HG03108 (cell line): ENCODE data around the gene C12orf60.
A peak's percentile ranks its signal among the peaks of the same experiment; 100 is the strongest.

Source experiments
- ATAC-seq: cut with Tn5 transposase; IDR thresholded peaks from one replicate; pipeline ENCODE4 v1.9.1; 2021; ENCODE audit warnings: moderate library complexity; ENCODE audit not compliant: unreplicated experiment

C12orf60 gene

DNA sequence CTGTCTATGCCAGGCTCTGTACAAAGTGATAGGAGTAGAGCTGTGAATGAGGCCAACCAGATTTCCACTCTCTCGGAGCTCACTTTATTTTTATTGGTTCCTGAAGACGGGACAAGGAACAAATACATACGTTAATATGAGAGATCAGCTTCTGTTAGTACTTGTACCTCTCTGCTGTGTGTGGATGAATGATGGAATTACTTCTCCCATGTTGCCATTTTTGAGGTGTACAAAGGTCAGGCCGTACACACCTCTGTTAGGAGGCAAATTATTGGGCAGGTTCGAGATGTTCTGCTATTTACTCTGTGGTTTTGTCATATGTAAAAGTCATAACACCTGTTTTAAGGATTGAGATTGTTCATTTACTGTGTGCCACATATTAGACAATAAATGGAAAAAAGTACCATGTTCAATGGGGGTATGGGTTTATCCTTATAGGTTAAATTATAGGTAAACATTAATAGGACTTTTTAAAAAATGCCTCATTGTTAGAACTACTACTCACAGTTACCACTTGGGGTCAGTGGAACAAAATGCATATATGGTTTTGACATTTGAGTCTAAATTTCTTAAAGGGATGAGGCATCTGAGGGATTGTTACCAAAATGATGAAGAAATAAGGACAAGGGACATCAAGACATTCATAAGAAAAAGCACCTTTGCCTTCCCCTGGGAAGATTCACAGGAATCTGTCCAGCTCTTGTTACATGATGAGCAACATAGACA lies 27.1 kb upstream of the C12orf60 start:
- ATAC-seq = no peak

DNA sequence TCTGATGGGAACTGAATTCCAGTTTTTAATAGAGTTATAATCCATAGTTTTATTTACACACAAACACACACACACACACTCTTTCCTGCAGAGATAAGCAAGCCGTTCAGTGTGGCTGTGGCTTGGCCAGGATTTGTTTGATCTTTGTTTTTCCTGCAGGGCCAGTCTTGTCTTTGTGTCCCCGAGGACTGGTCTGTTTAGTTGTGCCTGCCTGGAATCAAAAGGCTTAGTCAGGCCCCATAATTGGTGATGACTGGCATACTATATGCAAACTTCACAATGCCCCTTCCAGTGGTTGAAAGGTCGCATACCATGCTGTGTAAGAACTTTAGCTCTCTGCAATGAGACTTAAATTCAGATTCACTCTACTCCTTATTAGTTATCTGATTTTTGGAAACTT lies 26.2 kb upstream of the C12orf60 start:
- ATAC-seq = no peak

GRCh38 chr12:14779834-14780233 lies 23.6 kb upstream of the C12orf60 start:
- no peak for ATAC-seq

GRCh38 chr12:14780859-14781258 lies 22.6 kb upstream of the C12orf60 start:
- ATAC-seq = no peak

- no peak for ATAC-seq
These were observed 21.9 kb upstream of the C12orf60 start for GRCh38 chr12:14781563-14781962.

- ATAC-seq = no peak
These were observed 20.7 kb upstream of the C12orf60 start for GRCh38 chr12:14782756-14783155.

GRCh38 chr12:14784471-14784870 lies 19.0 kb upstream of the C12orf60 start:
- no peak for ATAC-seq

- ATAC-seq = no peak
These were observed 17.9 kb upstream of the C12orf60 start for GRCh38 chr12:14785568-14785967.

DNA sequence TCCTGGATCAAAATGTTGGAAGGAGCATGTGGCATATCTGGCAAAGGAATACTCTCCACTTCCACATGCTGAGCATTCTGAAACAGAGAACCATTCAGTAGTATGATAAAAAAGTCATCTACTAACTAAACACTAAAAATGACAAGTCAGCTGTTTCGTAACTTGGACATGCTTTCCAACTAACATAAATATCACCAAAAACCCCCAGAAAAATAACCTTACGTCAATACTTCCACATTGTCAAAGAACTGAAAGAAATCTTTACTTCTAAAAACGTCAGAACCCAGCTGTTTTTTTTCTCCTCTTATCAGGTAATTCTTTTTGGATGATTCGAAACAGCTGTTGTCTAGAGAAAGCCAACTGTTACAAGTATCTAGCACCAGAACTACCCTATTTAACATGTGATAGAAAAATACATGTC lies 8.4 kb upstream of the C12orf60 start:
- ATAC-seq = no peak

DNA sequence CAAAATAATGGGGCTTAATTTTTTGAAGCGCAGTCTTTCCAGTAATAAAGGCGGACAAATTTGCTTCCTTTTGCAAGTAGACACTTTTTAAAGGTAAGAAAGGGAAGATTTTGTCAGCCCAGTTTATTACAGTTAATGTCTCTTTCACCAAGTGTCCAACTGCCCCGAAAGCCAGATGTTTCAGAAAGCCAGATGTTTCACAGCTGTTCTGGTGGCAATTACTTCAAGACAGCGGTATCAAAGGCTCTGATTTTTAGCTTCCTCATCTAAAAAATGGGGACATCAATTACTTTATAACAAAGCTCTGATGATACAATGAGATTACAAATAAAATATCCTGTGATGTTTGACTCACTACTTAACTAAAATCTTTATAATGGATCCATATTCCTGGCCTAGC lies 1.2 kb upstream of the C12orf60 start:
- no peak for ATAC-seq

GRCh38 chr12:14802721-14803010 lies 804 bp upstream of the C12orf60 start:
- no peak for ATAC-seq

DNA sequence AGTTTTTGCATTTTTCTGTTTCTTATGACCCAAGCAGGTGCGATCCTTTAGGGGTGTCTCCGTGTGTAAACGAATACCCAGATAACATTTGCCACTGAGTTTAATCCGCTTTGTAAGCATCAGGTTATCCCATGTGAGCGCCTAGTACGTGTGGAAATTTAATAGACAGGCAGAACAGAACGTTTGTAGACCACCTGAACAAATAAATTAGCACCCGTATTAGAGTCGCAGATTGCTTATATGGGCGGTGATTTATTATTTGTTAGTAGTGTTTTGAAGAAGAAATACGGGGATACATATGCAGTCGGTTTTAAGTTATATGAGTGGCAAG lies 325 bp downstream of the C12orf60 start:
- peak; percentile 12 for ATAC-seq

DNA sequence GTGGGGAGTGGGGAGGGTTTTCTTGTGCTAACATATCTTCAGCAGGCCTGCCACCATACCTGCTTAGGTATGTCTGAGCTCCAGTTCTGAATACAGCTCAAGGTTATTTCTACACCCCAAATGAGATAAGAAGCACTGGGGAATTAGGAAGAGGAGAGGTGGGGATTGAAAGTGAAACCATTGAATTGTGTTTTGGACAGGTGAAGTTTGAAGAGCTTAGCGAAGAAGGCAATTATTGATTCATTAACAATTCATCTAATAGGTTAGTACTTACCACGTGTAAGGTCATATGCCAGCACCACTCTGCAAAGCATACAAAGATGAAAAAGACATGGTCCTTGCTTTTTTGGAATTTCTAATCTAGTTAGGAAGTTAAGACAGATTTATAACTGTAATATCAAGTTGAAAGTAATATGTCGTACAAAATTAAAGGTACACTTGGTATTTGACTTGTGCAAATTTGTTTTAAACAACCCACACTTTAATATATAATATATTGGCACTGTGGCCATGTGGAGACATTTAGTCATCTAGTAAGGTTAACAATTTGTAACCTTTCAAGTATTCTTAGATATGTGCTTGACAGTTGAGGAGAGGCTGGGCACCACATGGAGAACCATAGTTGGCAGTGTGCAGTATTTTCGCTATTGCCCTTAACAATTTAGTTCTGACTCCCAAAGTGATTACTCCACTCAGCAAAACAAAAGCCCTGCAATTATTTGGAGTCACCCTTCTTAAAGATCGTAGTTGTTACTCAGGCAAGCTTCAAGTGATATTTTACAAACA lies 6.9 kb downstream of the C12orf60 start:
- no peak for ATAC-seq

GRCh38 chr12:14810953-14811483 lies 7.5 kb downstream of the C12orf60 start:
- no peak for ATAC-seq

- ATAC-seq = no peak
These were observed 8.0 kb downstream of the C12orf60 start for GRCh38 chr12:14811486-14811885.

- ATAC-seq = no peak
These were observed 10.5 kb downstream of the C12orf60 start, which contains the start of gene SMCO3 for GRCh38 chr12:14814014-14814413. Gene SMCO3 (minus strand): TSS chr12:14814182. CDS start chr12:14806680, 7,502 bp downstream.

GRCh38 chr12:14824012-14824634 lies 20.7 kb downstream of the C12orf60 start:
- ATAC-seq = no peak

DNA sequence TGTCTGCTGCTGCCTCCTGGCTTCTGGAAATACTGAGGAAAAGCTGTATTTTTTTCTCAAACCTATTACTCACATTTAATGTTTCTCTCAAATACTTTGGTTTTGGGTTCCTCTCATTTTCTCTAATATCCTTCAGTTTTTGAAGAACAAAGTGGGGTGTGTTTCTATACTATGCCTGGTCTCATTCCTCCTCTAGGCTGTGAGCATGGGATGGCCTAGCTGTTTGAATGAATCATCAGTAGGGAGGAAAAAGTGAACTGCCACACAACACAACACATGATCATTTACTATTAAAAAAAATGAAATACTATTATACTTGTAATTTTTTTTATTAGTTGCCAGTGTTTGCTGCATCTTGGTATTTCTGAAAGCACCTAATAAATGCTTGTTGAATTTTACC lies 21.8 kb downstream of the C12orf60 start:
- ATAC-seq = no peak

GRCh38 chr12:14826491-14826890 lies 23.0 kb downstream of the C12orf60 start:
- no peak for ATAC-seq

- ATAC-seq = no peak
These were observed 23.6 kb downstream of the C12orf60 start for GRCh38 chr12:14827043-14827442.

GRCh38 chr12:14828892-14829291 lies 25.4 kb downstream of the C12orf60 start:
- ATAC-seq = no peak

GRCh38 chr12:14833336-14833735 lies 29.9 kb downstream of the C12orf60 start:
- ATAC-seq = no peak
